WTC11 (cell line): ENCODE data around the gene FYN. TPM values are rescaled to one million over a fixed set of nuclear protein-coding genes. Genes with fewer than 3 reads are reported as not detected.

ENCODE experiments used
- ATAC-seq: fragments of 200-7000 bp; cut with Tn5 transposase; 2 replicates; pipeline ENCODE4 v1.10.0; 2021; ENCODE audit warnings: mild to moderate bottlenecking, moderate library complexity
- CTCF ChIA-PET: fragments of 300-600 bp; sonication (Branson Sonifier 250); formaldehyde crosslinking; loops from one replicate; lab custom pipeline; 2021; ENCODE audit warnings: antibody characterized with exemption; lab: Charles Lee
- POLR2A ChIA-PET: fragments of 350-600 bp; sonication (Branson Sonifier 250); formaldehyde crosslinking; loops from one replicate; lab custom pipeline; 2021; ENCODE audit warnings: antibody characterized with exemption; lab: Charles Lee
- DNase-seq: peaks from one replicate; pipeline ENCODE4 v3.0.0; 2021; ENCODE audit warnings: low spot score
- H3K27ac Mint-ChIP-seq: 2 replicates; pipeline ENCODE4 v1.8.0; 2021; ENCODE audit warnings: mixed read lengths
- H3K27me3 Mint-ChIP-seq: 2 replicates; pipeline ENCODE4 v1.8.0; 2021; ENCODE audit warnings: low read depth, mild to moderate bottlenecking, moderate library complexity, mixed read lengths
- H3K36me3 Mint-ChIP-seq: 2 replicates; pipeline ENCODE4 v1.8.0; 2021; ENCODE audit warnings: mixed read lengths
- H3K4me1 Mint-ChIP-seq: 2 replicates; pipeline ENCODE4 v1.8.0; 2022; ENCODE audit warnings: mixed read lengths
- H3K4me3 Mint-ChIP-seq: 2 replicates; pipeline ENCODE4 v1.8.0; 2021; ENCODE audit warnings: mild to moderate bottlenecking, moderate library complexity, mixed read lengths
- H3K9me3 Mint-ChIP-seq: 2 replicates; pipeline ENCODE4 v1.8.0; 2021; ENCODE audit warnings: mixed read lengths
- E2F4 ChIP-seq: sonication (generic); formaldehyde crosslinking; IDR thresholded peaks from 2 replicates; pipeline ENCODE4 v1.8.1; 2022; ENCODE audit warnings: low read depth, mild to moderate bottlenecking, moderate library complexity, missing genetic modification reagents, borderline replicate concordance
- EMX1 ChIP-seq: fragments of 250-450 bp; sonication (Bioruptor Pico); IDR thresholded peaks from 2 replicates; pipeline ENCODE4 v1.8.0; 2021; ENCODE audit warnings: mild to moderate bottlenecking
- FOXK1 ChIP-seq: sonication (generic); formaldehyde crosslinking; IDR thresholded peaks from 2 replicates; pipeline ENCODE4 v1.8.0; 2022; ENCODE audit warnings: mild to moderate bottlenecking, moderate library complexity, missing genetic modification reagents
- HMGA2 ChIP-seq: fragments of 250-450 bp; sonication (Bioruptor Pico); IDR thresholded peaks from 2 replicates; pipeline ENCODE4 v1.4.0; 2021; ENCODE audit warnings: mild to moderate bottlenecking, moderate library complexity
- MLX ChIP-seq: sonication (generic); formaldehyde crosslinking; IDR thresholded peaks from 2 replicates; pipeline ENCODE4 v1.8.1; 2023; ENCODE audit warnings: mild to moderate bottlenecking, missing genetic modification reagents, moderate library complexity
- MXD4 ChIP-seq: fragments of 250-450 bp; sonication (Bioruptor Pico); IDR thresholded peaks from 2 replicates; pipeline ENCODE4 v1.8.0; 2021; ENCODE audit warnings: mild to moderate bottlenecking, moderate library complexity, borderline replicate concordance
- NR1H2 ChIP-seq: sonication (generic); formaldehyde crosslinking; IDR thresholded peaks from 2 replicates; pipeline ENCODE4 v1.9.0; 2021; ENCODE audit warnings: mild to moderate bottlenecking, moderate library complexity, missing genetic modification reagents
- RELA ChIP-seq: sonication (generic); formaldehyde crosslinking; IDR thresholded peaks from 2 replicates; pipeline ENCODE4 v1.8.1; 2022; ENCODE audit warnings: missing genetic modification reagents, mild to moderate bottlenecking, borderline replicate concordance
- ZNF232 ChIP-seq: sonication (generic); formaldehyde crosslinking; IDR thresholded peaks from 2 replicates; pipeline ENCODE4 v1.8.0; 2022; ENCODE audit warnings: mild to moderate bottlenecking, missing genetic modification reagents
- ZNF416 ChIP-seq: fragments of 250-450 bp; sonication (Bioruptor Pico); IDR thresholded peaks from 2 replicates; pipeline ENCODE4 v1.9.0; 2021; ENCODE audit warnings: mild to moderate bottlenecking, inconsistent platforms
- ZNF512 ChIP-seq: sonication (generic); formaldehyde crosslinking; IDR thresholded peaks from 2 replicates; pipeline ENCODE4 v1.8.1; 2022; ENCODE audit warnings: missing genetic modification reagents, borderline replicate concordance
- total RNA-seq: library from RNA; stranded (reverse); gene quantifications from 3 replicates; pipeline ENCODE4 v1.2.3, GENCODE V29; 2021
- TF ChIP-seq, protein P1 (sequence below): fragments of 250-450 bp; sonication (Bioruptor Pico); IDR thresholded peaks from 2 replicates; pipeline ENCODE4 v1.9.0; 2021; ENCODE audit warnings: mild to moderate bottlenecking
- TF ChIP-seq, protein P2 (sequence below): sonication (generic); formaldehyde crosslinking; conservative IDR thresholded peaks from 2 replicates; pipeline ENCODE4 v1.8.1; 2022; ENCODE audit warnings: mild to moderate bottlenecking, missing genetic modification reagents
- TF ChIP-seq, protein P3 (sequence below): sonication (generic); formaldehyde crosslinking; IDR thresholded peaks from 2 replicates; pipeline ENCODE4 v1.8.1; 2023; ENCODE audit warnings: mild to moderate bottlenecking, missing genetic modification reagents, borderline replicate concordance
- TF ChIP-seq, protein P4 (sequence below): fragments of 250-450 bp; sonication (Bioruptor Pico); IDR thresholded peaks from 2 replicates; pipeline ENCODE4 v1.9.0; 2021; ENCODE audit warnings: mild to moderate bottlenecking

The FYN gene
- total RNA-seq, 1 experiment from 2014 or later, result 63.9 TPM

DNA sequence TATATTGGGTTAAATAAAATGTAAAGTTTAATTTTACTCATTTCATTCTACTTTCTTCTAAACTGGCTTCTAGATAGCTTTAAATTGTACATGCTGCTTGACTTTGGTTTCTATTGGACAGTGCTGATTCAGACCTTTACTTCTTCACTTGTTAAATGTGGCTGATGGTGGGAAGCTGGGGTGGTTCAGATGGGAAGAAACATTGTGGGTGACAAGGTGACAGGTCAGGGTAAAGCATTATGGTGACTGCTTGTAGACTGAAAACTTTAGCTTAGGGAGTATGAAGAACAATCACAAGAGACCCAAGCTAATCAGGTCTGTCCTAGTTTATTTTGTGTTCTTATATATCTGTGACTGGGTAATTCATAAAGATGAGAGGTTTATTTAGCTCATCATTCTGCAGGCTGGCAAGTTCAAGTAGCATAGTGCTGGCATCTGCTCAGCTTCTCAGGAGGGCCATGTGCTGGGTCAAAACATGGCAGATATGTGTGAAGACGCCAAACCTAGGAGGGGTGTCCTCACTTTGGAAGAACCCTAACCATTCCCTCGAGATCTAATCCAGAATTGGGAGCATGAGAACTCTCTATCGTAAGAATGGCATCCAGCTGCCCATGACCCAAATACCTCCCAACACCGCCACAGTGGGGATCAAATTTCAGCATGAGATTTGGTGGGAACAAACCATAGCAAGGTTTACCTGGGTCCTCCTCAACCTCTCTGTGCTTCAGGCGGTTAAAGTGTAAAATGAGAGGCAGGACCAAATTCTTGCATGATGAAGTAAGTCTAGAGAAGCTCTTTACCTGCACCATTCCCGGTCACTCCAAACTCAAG, 102.8 kb downstream of the FYN start (continued):
- TF ChIP-seq ZNF416 (CRISPR knock-in tag), result no peak

GRCh38 chr6:111769365-111770152, 103.7 kb downstream of the FYN start:
- TF ChIP-seq, protein P1, sequence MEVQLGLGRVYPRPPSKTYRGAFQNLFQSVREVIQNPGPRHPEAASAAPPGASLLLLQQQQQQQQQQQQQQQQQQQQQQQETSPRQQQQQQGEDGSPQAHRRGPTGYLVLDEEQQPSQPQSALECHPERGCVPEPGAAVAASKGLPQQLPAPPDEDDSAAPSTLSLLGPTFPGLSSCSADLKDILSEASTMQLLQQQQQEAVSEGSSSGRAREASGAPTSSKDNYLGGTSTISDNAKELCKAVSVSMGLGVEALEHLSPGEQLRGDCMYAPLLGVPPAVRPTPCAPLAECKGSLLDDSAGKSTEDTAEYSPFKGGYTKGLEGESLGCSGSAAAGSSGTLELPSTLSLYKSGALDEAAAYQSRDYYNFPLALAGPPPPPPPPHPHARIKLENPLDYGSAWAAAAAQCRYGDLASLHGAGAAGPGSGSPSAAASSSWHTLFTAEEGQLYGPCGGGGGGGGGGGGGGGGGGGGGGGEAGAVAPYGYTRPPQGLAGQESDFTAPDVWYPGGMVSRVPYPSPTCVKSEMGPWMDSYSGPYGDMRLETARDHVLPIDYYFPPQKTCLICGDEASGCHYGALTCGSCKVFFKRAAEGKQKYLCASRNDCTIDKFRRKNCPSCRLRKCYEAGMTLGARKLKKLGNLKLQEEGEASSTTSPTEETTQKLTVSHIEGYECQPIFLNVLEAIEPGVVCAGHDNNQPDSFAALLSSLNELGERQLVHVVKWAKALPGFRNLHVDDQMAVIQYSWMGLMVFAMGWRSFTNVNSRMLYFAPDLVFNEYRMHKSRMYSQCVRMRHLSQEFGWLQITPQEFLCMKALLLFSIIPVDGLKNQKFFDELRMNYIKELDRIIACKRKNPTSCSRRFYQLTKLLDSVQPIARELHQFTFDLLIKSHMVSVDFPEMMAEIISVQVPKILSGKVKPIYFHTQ (CRISPR knock-in tag), result no peak
- TF ChIP-seq NR1H2 (CRISPR knock-in tag) (no peak), E2F4 (CRISPR knock-in tag) (no peak), ZNF232 (CRISPR knock-in tag) (no peak), ZNF512 (CRISPR knock-in tag) (no peak), HMGA2 (CRISPR knock-in tag) (no peak), MXD4 (CRISPR knock-in tag) (no peak), RELA (CRISPR knock-in tag) (no peak), MLX (CRISPR knock-in tag) (no peak), FOXK1 (CRISPR knock-in tag) (no peak), EMX1 (no peak)
- TF ChIP-seq, protein P2, sequence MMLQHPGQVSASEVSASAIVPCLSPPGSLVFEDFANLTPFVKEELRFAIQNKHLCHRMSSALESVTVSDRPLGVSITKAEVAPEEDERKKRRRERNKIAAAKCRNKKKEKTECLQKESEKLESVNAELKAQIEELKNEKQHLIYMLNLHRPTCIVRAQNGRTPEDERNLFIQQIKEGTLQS (CRISPR knock-in tag), result no peak
- TF ChIP-seq, protein P3, sequence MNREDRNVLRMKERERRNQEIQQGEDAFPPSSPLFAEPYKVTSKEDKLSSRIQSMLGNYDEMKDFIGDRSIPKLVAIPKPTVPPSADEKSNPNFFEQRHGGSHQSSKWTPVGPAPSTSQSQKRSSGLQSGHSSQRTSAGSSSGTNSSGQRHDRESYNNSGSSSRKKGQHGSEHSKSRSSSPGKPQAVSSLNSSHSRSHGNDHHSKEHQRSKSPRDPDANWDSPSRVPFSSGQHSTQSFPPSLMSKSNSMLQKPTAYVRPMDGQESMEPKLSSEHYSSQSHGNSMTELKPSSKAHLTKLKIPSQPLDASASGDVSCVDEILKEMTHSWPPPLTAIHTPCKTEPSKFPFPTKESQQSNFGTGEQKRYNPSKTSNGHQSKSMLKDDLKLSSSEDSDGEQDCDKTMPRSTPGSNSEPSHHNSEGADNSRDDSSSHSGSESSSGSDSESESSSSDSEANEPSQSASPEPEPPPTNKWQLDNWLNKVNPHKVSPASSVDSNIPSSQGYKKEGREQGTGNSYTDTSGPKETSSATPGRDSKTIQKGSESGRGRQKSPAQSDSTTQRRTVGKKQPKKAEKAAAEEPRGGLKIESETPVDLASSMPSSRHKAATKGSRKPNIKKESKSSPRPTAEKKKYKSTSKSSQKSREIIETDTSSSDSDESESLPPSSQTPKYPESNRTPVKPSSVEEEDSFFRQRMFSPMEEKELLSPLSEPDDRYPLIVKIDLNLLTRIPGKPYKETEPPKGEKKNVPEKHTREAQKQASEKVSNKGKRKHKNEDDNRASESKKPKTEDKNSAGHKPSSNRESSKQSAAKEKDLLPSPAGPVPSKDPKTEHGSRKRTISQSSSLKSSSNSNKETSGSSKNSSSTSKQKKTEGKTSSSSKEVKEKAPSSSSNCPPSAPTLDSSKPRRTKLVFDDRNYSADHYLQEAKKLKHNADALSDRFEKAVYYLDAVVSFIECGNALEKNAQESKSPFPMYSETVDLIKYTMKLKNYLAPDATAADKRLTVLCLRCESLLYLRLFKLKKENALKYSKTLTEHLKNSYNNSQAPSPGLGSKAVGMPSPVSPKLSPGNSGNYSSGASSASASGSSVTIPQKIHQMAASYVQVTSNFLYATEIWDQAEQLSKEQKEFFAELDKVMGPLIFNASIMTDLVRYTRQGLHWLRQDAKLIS, result no peak
- TF ChIP-seq, protein P4, sequence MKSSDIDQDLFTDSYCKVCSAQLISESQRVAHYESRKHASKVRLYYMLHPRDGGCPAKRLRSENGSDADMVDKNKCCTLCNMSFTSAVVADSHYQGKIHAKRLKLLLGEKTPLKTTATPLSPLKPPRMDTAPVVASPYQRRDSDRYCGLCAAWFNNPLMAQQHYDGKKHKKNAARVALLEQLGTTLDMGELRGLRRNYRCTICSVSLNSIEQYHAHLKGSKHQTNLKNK (CRISPR knock-in tag), result no peak
- TF ChIP-seq, all 79 proteins: peak for 0
- POLR2A ChIA-PET, result no interaction called here
- DNase-seq, result no peak
- Mint-ChIP-seq H3K4me1 (peaks cover 45% of the 10 kb centered on the region), H3K27ac (no peak overlapping the region), H3K9me3 (no peaks in the 10 kb centered on the region), H3K36me3 (no peaks in the 10 kb centered on the region), H3K27me3 (no peaks in the 10 kb centered on the region), H3K4me3 (no peak overlapping the region)
- CTCF ChIA-PET, result interaction anchor here (0.7 kb wide), 1 partner anchor 10 kb away, joined by 3 read pairs; no protein-coding TSS in a partner anchor
- ATAC-seq, result no peak
